ENCODE data around the gene PHEX.

- TF ChIP-seq CTCF (IDR thresholded peaks at IDR 0.05) (no peak), POLR2AphosphoS5 (IDR thresholded peaks at IDR 0.05) (no peak)
Observed at GRCh38 chrX:22124098-22124497, 92.0 kb downstream of the PHEX start.

All from stomach (tissue), 4 donors.